Stomach (tissue), 9 donors: ENCODE measurements around the gene KANSL1. TPM values are rescaled to one million over a fixed set of nuclear protein-coding genes. Genes with fewer than 3 reads are reported as not detected.

Source experiments
- DNase-seq, 2 donors: peaks; one replicate each; pipeline versions ENCODE4 v3.0.0 to v3.0.0-alpha.2; 2013 to 2019
- H3K27ac ChIP-seq, 5 donors: fragments of 200-600 bp in 4 of 5; sonication (generic) in 4 of 5; one replicate each; pipeline ENCODE4 v1.5.1; 2013 to 2019; ENCODE audit warnings: mild to moderate bottlenecking in 1 of 5, moderate library complexity in 1 of 5
- H3K27me3 ChIP-seq, 3 donors: fragments of 200-600 bp; sonication (generic); one replicate each; pipeline ENCODE4 v1.5.1; 2017 to 2019; ENCODE audit warnings: mixed run types in 1 of 3
- H3K36me3 ChIP-seq, 4 donors: fragments of 200-600 bp; sonication (generic); 1 replicate in 3 of 4; 2 replicates in 1 of 4; pipeline ENCODE4 v1.5.1; 2016 to 2019
- H3K4me1 ChIP-seq, 4 donors: fragments of 200-600 bp; sonication (generic); one replicate each; pipeline ENCODE4 v1.5.1; 2016 to 2019
- H3K4me3 ChIP-seq, 4 donors: fragments of 200-600 bp; sonication (generic) in 3 of 4; one replicate each; pipeline ENCODE4 v1.5.1; 2016 to 2019; ENCODE audit warnings: mild to moderate bottlenecking in 1 of 4
- H3K9me3 ChIP-seq, 4 donors: fragments of 200-600 bp; sonication (generic); one replicate each; pipeline ENCODE4 v1.5.1; 2016 to 2019
- CTCF ChIP-seq, 7 experiments: fragments of 450-650 bp in 4 of 7; fragments of 200-600 bp in 3 of 7; sonication (generic) in 3 of 7; IDR thresholded peaks; one replicate each; pipeline ENCODE4 v1.5.1; 2016 to 2019; ENCODE audit warnings: antibody characterized with exemption in 7 of 7, control low read depth in 2 of 7, mild to moderate bottlenecking in 1 of 7
- EP300 ChIP-seq: sonication (generic); formaldehyde crosslinking; IDR thresholded peaks from one replicate; pipeline ENCODE4 v1.6.1; 2017; ENCODE audit warnings: antibody characterized with exemption
- POLR2A ChIP-seq, 4 donors: fragments of 450-650 bp; IDR thresholded peaks; one replicate each; pipeline ENCODE4 v1.6.1; 2016; ENCODE audit warnings: antibody characterized with exemption in 4 of 4, control low read depth in 2 of 4, mild to moderate bottlenecking in 1 of 4, moderate library complexity in 1 of 4
- POLR2AphosphoS5 ChIP-seq, 3 donors: sonication (generic); formaldehyde crosslinking; IDR thresholded peaks; one replicate each; pipeline ENCODE4 v1.6.1; 2016; ENCODE audit warnings: antibody characterized with exemption in 3 of 3
- whole genome bisulfite sequencing, 5 donors: extraction: QIAGEN DNeasy Blood & Tissue Kit in 3 of 5; methylation state at CpG; one replicate each; pipeline versions ENCODE4 v1.1.5 to v1.1.7; 2013 to 2018; 5-methylcytosine and 5-hydroxymethylcytosine counted together
- intact Hi-C: fragments of 100-400 bp; cut with DNase I; formaldehyde crosslinking; loops from one replicate; pipeline ENCODE4 v1.15.1; 2023; ENCODE audit warnings: low total_unique reads
- polyA plus RNA-seq, 3 donors: library from polyadenylated mRNA; stranded (reverse); fragments of 200-250 nt; gene quantifications; one replicate each; pipeline ENCODE4 v1.2.3, GENCODE V29; 2013
- total RNA-seq, 5 donors: library from RNA; depleted of rRNA; stranded (reverse); fragments of >200 nt; gene quantifications; one replicate each; pipeline versions ENCODE4 v1.1.0 to v1.2.3, GENCODE V29; 2014 to 2016
- donor health status: healthy with polysubstance abuse.
- donor health status: Bipolar disorder and iron deficiency.
- donor health status: healthy.

The KANSL1 gene
- total and polyA plus RNA-seq, 8 donors, result 9.2 to 288 (median 127) TPM

GRCh38 chr17:46012506-46013079 is 180.6 kb downstream of the KANSL1 start:
- intact Hi-C loops, result no loop called here
- peaks cover 0 to 18% (median 0%) of the 10 kb centered on the region in 3 donors for H3K27me3 ChIP-seq
- no peaks in the 10 kb centered on the region for H3K4me1 ChIP-seq
- H3K36me3 ChIP-seq, result no peaks in the 10 kb centered on the region
- no peaks in the 10 kb centered on the region for H3K9me3 ChIP-seq
- 75 to 88% (median 80%) methylated on average over 10 to 11 of the region's 11 CpGs for WGBS, 5 donors
- H3K27ac ChIP-seq, result no peak overlapping the region
- TF ChIP-seq CTCF (IDR thresholded peaks at IDR 0.05) (no peak), EP300 (no peak), POLR2AphosphoS5 (IDR thresholded peaks at IDR 0.05) (no peak), POLR2A (IDR thresholded peaks at IDR 0.05) (no peak)
- no peak for DNase-seq
- no peak overlapping the region for H3K4me3 ChIP-seq

GRCh38 chr17:46011711-46012505 is 181.3 kb downstream of the KANSL1 start:
- Histone ChIP-seq H3K4me1 (no peaks in the 10 kb centered on the region), H3K27me3 (peaks cover 0 to 18% (median 0%) of the 10 kb centered on the region in 3 donors), H3K9me3 (no peaks in the 10 kb centered on the region), H3K27ac (no peak overlapping the region), H3K4me3 (no peak overlapping the region), H3K36me3 (no peaks in the 10 kb centered on the region)
- intact Hi-C loops, result no loop called here
- 83 to 86% (median 86%) methylated on average over 20 to 28 of the region's 28 CpGs for whole genome bisulfite sequencing, 5 donors
- TF ChIP-seq POLR2AphosphoS5 (IDR thresholded peaks at IDR 0.05) (no peak), POLR2A (IDR thresholded peaks at IDR 0.05) (no peak), CTCF (IDR thresholded peaks at IDR 0.05) (no peak), EP300 (no peak)
- no peak for DNase-seq

- 73 to 82% (median 77%) methylated on average over 11 to 16 of the region's 16 CpGs for WGBS, 5 donors
- no peak overlapping the region for H3K27ac ChIP-seq
- H3K4me1 ChIP-seq, result no peaks in the 10 kb centered on the region
- peaks cover 0 to 18% (median 0%) of the 10 kb centered on the region in 3 donors for H3K27me3 ChIP-seq
- H3K9me3 ChIP-seq, result no peaks in the 10 kb centered on the region
- H3K4me3 ChIP-seq, result no peak overlapping the region
- TF ChIP-seq POLR2A (IDR thresholded peaks at IDR 0.05), result no peak
- no peak for TF ChIP-seq CTCF (IDR thresholded peaks at IDR 0.05)
- no peak for TF ChIP-seq POLR2AphosphoS5 (IDR thresholded peaks at IDR 0.05)
- TF ChIP-seq EP300, result no peak
- intact Hi-C loops, result no loop called here
- DNase-seq, result no peak
- no peaks in the 10 kb centered on the region for H3K36me3 ChIP-seq
Observed at GRCh38 chr17:46010597-46011186, 182.5 kb downstream of the KANSL1 start.

- no peak overlapping the region for H3K27ac ChIP-seq
- peaks cover 0 to under 1% (median 0%) of the 10 kb centered on the region in 4 donors for H3K4me1 ChIP-seq
- no peak for DNase-seq
- no peak overlapping the region for H3K4me3 ChIP-seq
- H3K36me3 ChIP-seq, result no peaks in the 10 kb centered on the region
- peaks cover 0 to 18% (median 0%) of the 10 kb centered on the region in 3 donors for H3K27me3 ChIP-seq
- intact Hi-C loops, result no loop called here
- H3K9me3 ChIP-seq, result no peaks in the 10 kb centered on the region
- TF ChIP-seq POLR2AphosphoS5 (IDR thresholded peaks at IDR 0.05) (no peak), EP300 (no peak), POLR2A (IDR thresholded peaks at IDR 0.05) (no peak), CTCF (IDR thresholded peaks at IDR 0.05) (no peak)
- WGBS, 5 donors, result 79 to 86% (median 84%) methylated on average over 27 to 33 of the region's 33 CpGs
Observed at GRCh38 chr17:46009681-46010596, 183.3 kb downstream of the KANSL1 start.
